Uterus (tissue), 4 donors: Measurements from ENCODE around the gene GIPC3. TPM values are rescaled to one million over a fixed set of nuclear protein-coding genes. Genes with fewer than 3 reads are reported as not detected.
A peak's percentile ranks its signal among the peaks of the same experiment; 100 is the strongest.

Experiments
- DNase-seq, 2 donors: peaks; one replicate each; pipeline ENCODE4 v3.0.0-alpha.2; 2019 to 2020
- H3K27ac ChIP-seq, 2 donors: fragments of 200-600 bp; sonication (generic); 1 replicate in 1 of 2; 2 replicates in 1 of 2; pipeline ENCODE4 v1.5.1; 2016 to 2018
- H3K27me3 ChIP-seq, 2 donors: fragments of 200-600 bp; sonication (generic); one replicate each; pipeline ENCODE4 v1.5.1; 2018 to 2019; ENCODE audit warnings: control low read depth in 1 of 2
- H3K36me3 ChIP-seq, 2 donors: fragments of 200-600 bp; sonication (generic); one replicate each; pipeline ENCODE4 v1.5.1; 2019; ENCODE audit warnings: control low read depth in 1 of 2
- H3K4me1 ChIP-seq, 2 donors: fragments of 200-600 bp; sonication (generic); one replicate each; pipeline ENCODE4 v1.5.1; 2018 to 2019; ENCODE audit warnings: control low read depth in 1 of 2
- H3K4me3 ChIP-seq, 2 donors: fragments of 200-600 bp; sonication (generic); 1 replicate in 1 of 2; 2 replicates in 1 of 2; pipeline ENCODE4 v1.5.1; 2018 to 2019; ENCODE audit warnings: mild to moderate bottlenecking in 1 of 2
- H3K9me3 ChIP-seq, 2 donors: fragments of 200-600 bp; sonication (generic); one replicate each; pipeline ENCODE4 v1.5.1; 2019; ENCODE audit warnings: control low read depth in 1 of 2
- CTCF ChIP-seq, 4 experiments: fragments of 200-600 bp in 2 of 4; fragments of 450-650 bp in 2 of 4; sonication (generic) in 2 of 4; IDR thresholded peaks; one replicate each; pipeline ENCODE4 v1.5.1; 2016 to 2019; ENCODE audit warnings: antibody characterized with exemption in 4 of 4, mild to moderate bottlenecking in 2 of 4, moderate library complexity in 1 of 4
- POLR2A ChIP-seq, 2 donors: fragments of 450-650 bp; IDR thresholded peaks; one replicate each; pipeline ENCODE4 v1.6.1; 2016; ENCODE audit warnings: antibody characterized with exemption in 2 of 2, mild to moderate bottlenecking in 1 of 2, moderate library complexity in 1 of 2
- intact Hi-C: fragments of 100-400 bp; cut with DNase I; formaldehyde crosslinking; loops from one replicate; pipeline ENCODE4 v1.15.1; 2023; ENCODE audit warnings: low total_unique reads
- total RNA-seq, 4 donors: library from RNA; depleted of rRNA in 3 of 4; stranded (reverse); fragments of >200 nt in 3 of 4; gene quantifications; one replicate each; pipeline versions ENCODE4 v1.1.0 to v1.2.4, GENCODE V29; 2014 to 2023
- donor health status: DM: yes; HTN: yes; CAD: no.

The GIPC3 gene
- total RNA-seq, 4 donors from 2014 or later: 0.07 to 4.0 TPM; not detected in 2

- TF ChIP-seq CTCF (IDR thresholded peaks at IDR 0.05): no peak
- peak in 1 of 2 donors; percentile 50 for TF ChIP-seq POLR2A (IDR thresholded peaks at IDR 0.05)
- Histone ChIP-seq H3K36me3 (no peaks in the 10 kb centered on the region), H3K4me1 (peaks cover 0 to 14% of the 10 kb centered on the region in 2 donors), H3K4me3 (peak within 1 kb of the TSS; percentile 37 to 42), H3K9me3 (no peaks in the 10 kb centered on the region), H3K27ac (peak within 1 kb of the TSS; percentile 71 to 82), H3K27me3 (no peaks in the 10 kb centered on the region)
- intact Hi-C loops: no loop called here
- DNase-seq: peak; percentile 83 to 86
Observed at GRCh38 chr19:3606690-3607289, 21.5 kb downstream of the GIPC3 start, which contains the start of gene TBXA2R. Gene TBXA2R (minus strand): TSS chr19:3606875. CDS start chr19:3600634, 6,241 bp downstream.

GRCh38 chr19:3607303-3608078 lies 22.2 kb downstream of the GIPC3 start:
- no peaks in the 10 kb centered on the region for H3K27me3 ChIP-seq
- H3K27ac ChIP-seq: peak overlapping the region; percentile 71 to 82
- H3K9me3 ChIP-seq: no peaks in the 10 kb centered on the region
- peaks cover 0 to 14% of the 10 kb centered on the region in 2 donors for H3K4me1 ChIP-seq
- H3K4me3 ChIP-seq: peak overlapping the region; percentile 37 to 42
- intact Hi-C loops: no loop called here
- TF ChIP-seq POLR2A (IDR thresholded peaks at IDR 0.05) (no peak), CTCF (IDR thresholded peaks at IDR 0.05) (no peak)
- DNase-seq: peak in 1 of 2 donors; percentile 60
- no peaks in the 10 kb centered on the region for H3K36me3 ChIP-seq

- no peaks in the 10 kb centered on the region for H3K36me3 ChIP-seq
- no peaks in the 10 kb centered on the region for H3K27me3 ChIP-seq
- H3K9me3 ChIP-seq: no peaks in the 10 kb centered on the region
- H3K27ac ChIP-seq: peak overlapping the region; percentile 71 to 82
- intact Hi-C loops: no loop called here
- no peak overlapping the region for H3K4me3 ChIP-seq
- no peak for TF ChIP-seq POLR2A (IDR thresholded peaks at IDR 0.05)
- no peak for TF ChIP-seq CTCF (IDR thresholded peaks at IDR 0.05)
- peaks cover 0 to 14% of the 10 kb centered on the region in 2 donors for H3K4me1 ChIP-seq
- DNase-seq: no peak
Observed at GRCh38 chr19:3608079-3608641, 22.9 kb downstream of the GIPC3 start.

- H3K4me3 ChIP-seq: no peak overlapping the region
- H3K27ac ChIP-seq: peak overlapping the region; percentile 9 to 82
- TF ChIP-seq CTCF (IDR thresholded peaks at IDR 0.05) (no peak), POLR2A (IDR thresholded peaks at IDR 0.05) (no peak)
- H3K4me1 ChIP-seq: peaks cover 0 to 11% of the 10 kb centered on the region in 2 donors
- H3K27me3 ChIP-seq: no peaks in the 10 kb centered on the region
- no peaks in the 10 kb centered on the region for H3K36me3 ChIP-seq
- DNase-seq: no peak
- intact Hi-C loops: no loop called here
- H3K9me3 ChIP-seq: no peaks in the 10 kb centered on the region
Observed at GRCh38 chr19:3608750-3609322, 23.6 kb downstream of the GIPC3 start.
